ENCODE measurements around the gene SUB1.
"Not testable (repeated sequence)": the region's sequence is repeated elsewhere in the genome, so short reads cannot be mapped to it uniquely, and the experiment has no call there.

SUB1 gene

DNA sequence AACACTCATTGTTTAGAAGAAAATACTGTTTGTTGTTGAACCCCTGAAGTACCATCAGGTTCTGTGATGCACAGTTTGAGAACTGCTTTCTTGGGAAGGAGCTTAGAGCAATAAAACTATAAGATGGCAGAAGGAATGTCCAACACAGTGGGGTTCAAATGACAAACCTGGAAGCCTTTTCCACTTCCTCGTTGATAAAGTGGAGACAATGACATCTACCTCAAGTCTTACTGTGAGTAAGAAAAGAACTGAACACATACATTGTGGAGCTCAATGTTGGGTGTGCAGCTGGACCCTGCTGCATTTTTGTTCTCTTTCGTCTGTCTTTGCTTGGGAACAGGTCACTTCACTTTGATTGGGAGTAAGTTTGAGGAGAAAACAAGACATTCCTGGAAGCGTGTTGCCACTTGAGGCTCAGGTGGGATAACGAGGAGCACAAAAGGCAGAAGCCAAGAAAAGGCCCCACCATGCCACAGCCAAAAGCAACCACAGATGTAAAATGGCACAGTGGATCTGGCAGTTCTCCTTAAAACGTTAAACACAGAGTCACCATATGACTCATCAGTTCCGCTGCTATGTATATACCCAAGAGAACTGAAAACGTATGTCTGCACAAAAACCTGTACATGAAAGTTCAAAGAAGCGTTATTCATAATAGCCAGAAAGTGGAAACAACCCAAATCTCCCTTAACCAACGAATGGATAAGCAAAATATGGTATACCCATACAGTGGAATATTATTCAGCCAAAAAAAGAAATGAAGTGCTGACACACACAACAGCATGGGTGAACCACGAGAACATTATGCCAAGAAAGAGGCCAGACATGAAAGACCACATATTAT lies 42.9 kb upstream of the SUB1 start:
- DNase-seq (ENCODE audit: low read depth) = no peak
- in situ Hi-C loops (cut with HindIII; ENCODE audit: low sequenced_read_pairs) = no loop called here
- H3K4me3 ChIP-seq (ENCODE audit: low read depth, low read length) = no peak overlapping the region
- TF ChIP-seq, protein P1, sequence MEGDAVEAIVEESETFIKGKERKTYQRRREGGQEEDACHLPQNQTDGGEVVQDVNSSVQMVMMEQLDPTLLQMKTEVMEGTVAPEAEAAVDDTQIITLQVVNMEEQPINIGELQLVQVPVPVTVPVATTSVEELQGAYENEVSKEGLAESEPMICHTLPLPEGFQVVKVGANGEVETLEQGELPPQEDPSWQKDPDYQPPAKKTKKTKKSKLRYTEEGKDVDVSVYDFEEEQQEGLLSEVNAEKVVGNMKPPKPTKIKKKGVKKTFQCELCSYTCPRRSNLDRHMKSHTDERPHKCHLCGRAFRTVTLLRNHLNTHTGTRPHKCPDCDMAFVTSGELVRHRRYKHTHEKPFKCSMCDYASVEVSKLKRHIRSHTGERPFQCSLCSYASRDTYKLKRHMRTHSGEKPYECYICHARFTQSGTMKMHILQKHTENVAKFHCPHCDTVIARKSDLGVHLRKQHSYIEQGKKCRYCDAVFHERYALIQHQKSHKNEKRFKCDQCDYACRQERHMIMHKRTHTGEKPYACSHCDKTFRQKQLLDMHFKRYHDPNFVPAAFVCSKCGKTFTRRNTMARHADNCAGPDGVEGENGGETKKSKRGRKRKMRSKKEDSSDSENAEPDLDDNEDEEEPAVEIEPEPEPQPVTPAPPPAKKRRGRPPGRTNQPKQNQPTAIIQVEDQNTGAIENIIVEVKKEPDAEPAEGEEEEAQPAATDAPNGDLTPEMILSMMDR (IDR thresholded peaks at IDR 0.05; ENCODE audit: low read depth, low read length, missing control alignments) = no peak

DNA sequence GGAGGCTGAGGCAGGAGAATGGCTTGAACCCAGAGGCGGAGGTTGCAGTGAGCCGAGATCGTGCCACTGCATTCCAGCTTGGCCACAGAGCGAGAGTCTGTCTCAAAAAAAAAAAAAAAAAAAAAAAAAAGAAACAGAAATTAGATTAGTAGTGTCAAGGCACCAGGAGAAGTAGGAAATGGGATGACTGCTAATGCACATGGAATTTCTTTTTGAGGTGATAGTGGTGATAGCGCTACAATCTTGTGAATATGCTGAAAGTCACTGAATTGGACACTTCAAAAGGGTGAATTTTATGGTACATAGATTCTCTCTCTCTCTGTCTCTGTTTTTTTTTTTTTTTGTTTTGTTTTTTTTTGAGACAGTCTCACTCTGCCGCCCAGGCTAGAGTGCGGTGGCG lies 42.1 kb upstream of the SUB1 start:
- no peak for DNase-seq (ENCODE audit: low read depth)

DNA sequence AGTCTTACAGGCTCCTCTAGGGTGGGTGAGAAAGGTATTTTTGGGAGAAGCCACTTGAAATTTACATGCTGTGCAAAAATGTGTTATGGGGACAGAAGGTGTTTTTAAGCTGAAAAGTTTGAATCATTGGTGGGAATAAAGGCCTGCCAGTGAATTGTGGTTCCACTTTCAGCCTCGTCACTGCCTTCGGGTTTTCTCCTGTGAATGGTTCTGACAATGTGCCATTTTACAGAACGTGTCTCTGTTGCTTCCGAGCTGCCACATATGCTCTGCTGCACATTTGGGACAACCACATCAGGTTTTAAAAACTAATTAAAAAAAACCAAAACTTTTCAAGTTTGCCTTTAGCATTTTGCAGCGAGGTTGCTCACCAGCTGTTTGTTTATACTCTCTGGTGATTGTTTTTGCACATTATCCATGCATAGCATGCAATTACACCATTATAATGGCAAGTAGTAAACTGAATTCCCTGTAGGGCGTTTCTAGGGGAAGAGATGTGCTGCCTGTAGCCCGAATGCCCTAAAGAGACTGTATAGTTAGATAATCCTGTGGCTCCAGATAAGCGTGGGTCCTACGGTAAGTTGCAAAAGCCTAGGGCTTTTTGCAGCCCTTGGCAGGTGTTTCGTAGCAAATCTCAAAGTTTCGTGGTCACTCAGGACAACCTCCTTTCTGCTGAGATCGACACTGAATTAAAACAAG lies 40.1 kb upstream of the SUB1 start:
- no peak overlapping the region for H3K4me3 ChIP-seq (ENCODE audit: low read depth, low read length)
- TF ChIP-seq, protein P1 (IDR thresholded peaks at IDR 0.05; ENCODE audit: low read depth, low read length, missing control alignments) = no peak
- in situ Hi-C loops (cut with HindIII; ENCODE audit: low sequenced_read_pairs) = no loop called here
- no peak for DNase-seq (ENCODE audit: low read depth)

More for the DNA sequence above, 42.1 kb upstream of the SUB1 start:
- in situ Hi-C loops (cut with HindIII; ENCODE audit: low sequenced_read_pairs) = no loop called here
- H3K4me3 ChIP-seq (ENCODE audit: low read depth, low read length) = no peak overlapping the region
- TF ChIP-seq, protein P1 (IDR thresholded peaks at IDR 0.05; ENCODE audit: low read depth, low read length, missing control alignments) = no peak

DNA sequence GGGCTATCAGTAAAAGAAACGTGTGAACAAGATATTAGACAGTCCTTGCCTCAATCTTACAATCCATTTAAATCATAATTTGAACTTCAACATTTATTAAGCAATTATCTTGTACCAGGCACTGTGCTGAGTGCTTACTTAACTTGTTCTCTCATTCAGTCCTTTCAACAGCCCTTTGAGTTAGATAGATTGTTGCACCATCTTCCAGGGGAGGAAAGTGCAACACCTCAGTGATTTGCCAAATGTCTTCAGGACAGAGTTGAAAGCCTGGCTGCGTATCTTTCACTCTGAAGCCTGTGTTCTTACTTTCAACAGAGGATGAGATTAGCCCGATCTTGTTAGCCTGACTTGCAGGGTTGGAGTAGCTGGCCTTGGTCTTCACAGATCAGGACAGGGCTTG lies 34.2 kb upstream of the SUB1 start:
- no peak overlapping the region for H3K4me3 ChIP-seq (ENCODE audit: low read depth, low read length)
- DNase-seq (ENCODE audit: low read depth) = no peak
- in situ Hi-C loops (cut with HindIII; ENCODE audit: low sequenced_read_pairs) = no loop called here
- TF ChIP-seq, protein P1 (IDR thresholded peaks at IDR 0.05; ENCODE audit: low read depth, low read length, missing control alignments) = no peak

DNA sequence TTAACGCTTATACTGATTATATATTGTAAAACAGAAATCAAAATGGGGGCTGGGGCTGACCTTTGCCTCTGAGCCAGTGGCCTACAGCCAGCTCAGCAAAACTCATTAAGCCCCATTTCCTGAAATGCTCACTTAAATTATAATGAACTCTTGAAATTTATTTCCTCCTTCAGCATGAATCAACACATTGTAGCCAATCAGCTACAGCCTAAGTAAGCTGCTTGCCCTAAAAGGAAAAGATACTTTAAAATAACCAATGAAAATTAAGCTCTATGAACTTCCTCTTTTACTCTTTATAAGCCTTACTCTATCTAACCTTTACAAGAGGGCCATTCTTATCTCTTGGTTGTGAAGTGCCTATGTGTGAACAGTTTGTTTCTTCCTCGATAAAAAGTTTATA lies 33.5 kb upstream of the SUB1 start:
- DNase-seq (ENCODE audit: low read depth) = no peak
- in situ Hi-C loops (cut with HindIII; ENCODE audit: low sequenced_read_pairs) = no loop called here
- no peak overlapping the region for H3K4me3 ChIP-seq (ENCODE audit: low read depth, low read length)
- TF ChIP-seq, protein P1 (IDR thresholded peaks at IDR 0.05; ENCODE audit: low read depth, low read length, missing control alignments) = no peak

DNA sequence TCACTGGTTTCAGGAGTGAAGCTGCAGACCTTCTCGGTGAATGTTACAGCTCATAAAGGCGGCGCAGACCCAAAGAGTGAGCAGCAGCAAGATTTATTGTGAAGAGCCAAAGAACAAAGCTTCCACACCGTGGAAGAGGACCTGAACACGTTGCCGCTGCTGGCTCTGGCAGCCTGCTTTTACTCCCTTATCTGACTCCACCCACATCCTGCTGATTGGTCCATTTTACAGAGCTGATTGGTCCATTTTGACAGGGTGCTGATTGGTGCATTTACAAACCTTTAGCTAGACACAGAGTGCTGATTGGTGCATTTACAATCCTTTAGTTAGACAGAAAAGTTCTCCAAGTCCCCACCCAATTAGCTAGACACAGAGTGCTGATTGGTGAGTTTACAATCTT lies 32.9 kb upstream of the SUB1 start:
- H3K4me3 ChIP-seq (ENCODE audit: low read depth, low read length); DNase-seq (ENCODE audit: low read depth); in situ Hi-C loops (cut with HindIII; ENCODE audit: low sequenced_read_pairs): not testable (repeated sequence)

DNA sequence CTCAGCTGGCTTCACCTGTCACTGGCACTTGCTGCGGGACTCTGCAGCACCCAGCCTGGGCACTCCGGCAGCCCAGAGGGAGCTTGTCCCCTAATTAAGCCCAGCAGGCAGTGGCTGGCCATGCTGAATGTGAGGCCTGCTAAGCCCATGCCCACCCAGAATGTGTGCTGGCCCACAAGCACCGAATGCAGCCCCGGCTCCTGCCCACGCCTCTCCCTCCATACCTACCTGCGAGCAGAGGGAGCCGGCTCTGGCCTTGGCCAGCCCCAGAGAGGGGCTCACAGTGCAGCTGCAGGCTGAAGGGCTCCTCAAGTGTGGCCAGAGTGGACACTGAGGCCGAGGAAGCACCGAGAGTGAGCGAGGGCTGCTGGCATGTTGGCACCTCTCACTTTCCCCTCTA lies 32.4 kb upstream of the SUB1 start:
- no peak overlapping the region for H3K4me3 ChIP-seq (ENCODE audit: low read depth, low read length)
- no peak for DNase-seq (ENCODE audit: low read depth)
- TF ChIP-seq, protein P1 (IDR thresholded peaks at IDR 0.05; ENCODE audit: low read depth, low read length, missing control alignments) = no peak
- in situ Hi-C loops (cut with HindIII; ENCODE audit: low sequenced_read_pairs) = no loop called here

DNA sequence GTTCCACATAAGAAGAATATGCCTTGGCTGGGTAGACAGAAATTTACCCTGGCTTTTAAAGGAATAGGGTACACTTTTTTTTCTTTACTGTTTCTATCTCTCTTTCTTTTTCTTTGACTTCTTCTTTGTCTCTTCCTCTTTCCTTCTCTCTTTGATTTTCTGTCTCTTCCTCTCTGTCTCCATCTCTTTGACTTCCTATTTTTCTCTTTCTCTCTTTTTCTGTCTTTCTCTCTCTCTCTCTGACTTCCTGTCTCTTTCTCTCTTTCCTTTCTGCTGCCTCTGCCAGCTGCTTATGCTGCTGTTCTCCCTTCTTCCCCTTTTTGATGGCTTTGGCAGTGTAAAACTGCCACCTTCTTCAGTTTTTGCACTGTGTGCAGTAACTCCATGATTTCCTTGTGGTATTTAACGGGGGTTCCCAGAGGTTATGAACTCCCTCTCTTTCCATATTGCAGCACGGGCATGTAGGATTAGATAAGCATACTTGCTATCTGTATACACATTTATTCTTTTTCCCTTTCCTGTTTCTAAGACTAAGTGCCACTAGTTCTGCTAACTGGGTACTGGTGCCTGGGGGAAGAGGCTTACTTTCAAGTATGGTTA lies 31.1 kb upstream of the SUB1 start:
- in situ Hi-C loops (cut with HindIII; ENCODE audit: low sequenced_read_pairs); H3K4me3 ChIP-seq (ENCODE audit: low read depth, low read length); DNase-seq (ENCODE audit: low read depth): not testable (repeated sequence)

DNA sequence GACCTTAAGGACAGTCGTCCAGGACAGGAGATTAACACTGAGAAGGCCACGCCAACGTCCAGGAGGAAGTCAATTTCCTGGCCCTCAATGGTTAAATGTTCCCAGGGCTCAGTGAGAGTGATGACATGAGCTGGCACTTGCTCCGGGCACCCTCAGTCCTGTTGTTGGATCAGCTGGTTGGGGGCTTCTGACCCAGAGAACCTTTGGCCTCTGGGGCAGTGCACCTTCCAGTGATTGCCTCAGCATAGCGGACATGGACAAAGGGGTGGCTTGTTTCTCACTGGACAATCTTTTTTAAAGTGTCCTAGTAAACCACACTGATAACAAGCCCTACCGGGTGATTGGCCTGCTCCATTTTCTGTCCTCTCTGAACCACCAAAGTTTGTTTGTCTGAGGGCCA lies 28.8 kb upstream of the SUB1 start:
- DNase-seq (ENCODE audit: low read depth); in situ Hi-C loops (cut with HindIII; ENCODE audit: low sequenced_read_pairs); H3K4me3 ChIP-seq (ENCODE audit: low read depth, low read length): not testable (repeated sequence)
